OCI-LY7 (cell line): ENCODE measurements around the gene MRPS22. TPM values are rescaled to one million over a fixed set of nuclear protein-coding genes. Genes with fewer than 3 reads are reported as not detected.

Experiments
- BruUV-seq: library from RNA; stranded (reverse); fragments of 400-500 nt; replicated peaks from 2 replicates; lab custom pipeline; 2021; lab: Mats Ljungman, UMichigan
- CTCF ChIA-PET: fragments of 300-600 bp; sonication (Branson Sonifier 250); formaldehyde crosslinking; loops from one replicate; lab custom pipeline; 2022; ENCODE audit warnings: antibody characterized with exemption; ENCODE audit not compliant: unreplicated experiment; lab: Charles Lee
- POLR2A ChIA-PET: fragments of 300-600 bp; sonication (Branson Sonifier 250); formaldehyde crosslinking; loops from one replicate; lab custom pipeline; 2022; ENCODE audit warnings: antibody characterized with exemption; lab: Charles Lee
- DNase-seq: peaks from one replicate; pipeline ENCODE4 v3.0.0-alpha.2; 2015; ENCODE audit warnings: low spot score
- H2AFZ ChIP-seq: fragments of 200-600 bp; sonication (generic), shearing (Covaris generic); 2 replicates; pipeline ENCODE4 v1.6.1; 2014; ENCODE audit warnings: mild to moderate bottlenecking, antibody characterized with exemption, low read length, moderate library complexity
- H3K27ac ChIP-seq: fragments of 200-600 bp; sonication (generic); 2 replicates; pipeline ENCODE4 v1.5.1; 2014; ENCODE audit warnings: mixed run types, low read depth, mild to moderate bottlenecking, moderate library complexity, low read length, inconsistent platforms; ENCODE audit not compliant: poor library complexity, severe bottlenecking
- H3K36me3 ChIP-seq: fragments of 200-600 bp; sonication (generic); 2 replicates; pipeline ENCODE4 v1.6.1; 2014; ENCODE audit warnings: mild to moderate bottlenecking, antibody characterized with exemption, low read length, moderate library complexity, mixed read lengths; ENCODE audit not compliant: insufficient read depth
- H3K4me1 ChIP-seq: fragments of 200-600 bp; sonication (generic); 2 replicates; pipeline ENCODE4 v1.5.1; 2014; ENCODE audit warnings: mild to moderate bottlenecking, low read length; ENCODE audit not compliant: insufficient read depth, poor library complexity, severe bottlenecking
- H3K4me2 ChIP-seq: fragments of 200-600 bp; sonication (generic); 2 replicates; pipeline ENCODE4 v1.6.1; 2014; ENCODE audit warnings: mild to moderate bottlenecking, low read length
- H3K4me3 ChIP-seq: fragments of 200-600 bp; sonication (generic); 2 replicates; pipeline ENCODE4 v1.5.1; 2014; ENCODE audit warnings: mild to moderate bottlenecking, low read depth, low read length; ENCODE audit not compliant: poor library complexity, severe bottlenecking
- H3K79me2 ChIP-seq: fragments of 200-600 bp; sonication (generic); 2 replicates; pipeline ENCODE4 v1.6.1; 2016; ENCODE audit warnings: low read depth, mild to moderate bottlenecking, low read length, moderate library complexity, mixed read lengths; ENCODE audit not compliant: insufficient read depth
- H3K9me2 ChIP-seq: fragments of 200-600 bp; sonication (generic); 2 replicates; pipeline ENCODE4 v1.6.1; 2016; ENCODE audit warnings: mild to moderate bottlenecking, low read length, mixed read lengths; ENCODE audit not compliant: insufficient read depth
- H3K9me3 ChIP-seq: fragments of 200-600 bp; sonication (generic); 2 replicates; pipeline ENCODE4 v1.6.1; 2014; ENCODE audit warnings: mild to moderate bottlenecking, mixed run types, low read length, mixed read lengths
- H4K20me1 ChIP-seq: fragments of 200-600 bp; sonication (generic); 2 replicates; pipeline ENCODE4 v1.6.1; 2014; ENCODE audit warnings: mild to moderate bottlenecking, antibody characterized with exemption, low read length, moderate library complexity, mixed read lengths; ENCODE audit not compliant: insufficient read depth
- CTCF ChIP-seq: fragments of 200-600 bp; sonication (generic); conservative IDR thresholded peaks from 2 replicates; pipeline ENCODE4 v1.5.1; 2014; ENCODE audit warnings: mild to moderate bottlenecking, antibody characterized with exemption, low read length, moderate library complexity, mixed read lengths
- EZH2phosphoT487 ChIP-seq: fragments of 200-600 bp; sonication (generic); IDR thresholded peaks from 2 replicates; pipeline ENCODE4 v1.6.1; 2018; ENCODE audit warnings: low read depth, borderline replicate concordance, mild to moderate bottlenecking, mixed run types, antibody characterized with exemption, low read length, moderate library complexity, mixed read lengths
- intact Hi-C: fragments of 100-400 bp; cut with micrococcal nuclease; formaldehyde crosslinking; loops from one replicate; pipeline ENCODE4 v1.10.0; 2022; ENCODE audit not compliant: unreplicated experiment
- total RNA-seq, 2 experiments: library from RNA; depleted of rRNA in 1 of 2; stranded (reverse); fragments of >200 nt in 1 of 2; shearing (Covaris generic) in 1 of 2; gene quantifications; 2 replicates each; pipeline ENCODE4 v1.2.3, GENCODE V29; 2014 to 2022

MRPS22 gene
- total RNA-seq, 2 experiments from 2014 or later: 54.9 to 61.4 TPM

DNA sequence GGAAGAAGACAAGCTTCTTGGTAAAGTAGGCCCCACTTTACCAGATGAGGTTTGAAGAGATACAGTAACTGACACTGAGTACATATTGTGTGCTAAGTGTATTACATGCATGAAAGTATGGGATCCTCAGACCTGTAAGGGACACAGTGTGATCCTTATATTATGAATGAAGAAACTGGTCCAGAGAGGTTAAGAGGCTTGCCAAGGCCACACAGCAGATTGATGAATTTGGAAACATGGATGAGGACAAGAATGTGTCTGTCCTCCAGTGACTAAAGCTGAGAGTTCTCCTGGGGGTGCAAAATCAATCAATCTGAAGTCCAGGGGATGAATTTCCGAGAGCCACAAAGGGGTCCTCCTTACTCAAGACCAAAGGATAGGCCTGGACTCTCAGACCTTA lies 31.4 kb upstream of the MRPS22 start:
- intact Hi-C loops: no loop called here
- no peaks in the 10 kb centered on the region for H3K79me2 ChIP-seq
- no peak overlapping the region for H3K27ac ChIP-seq
- H4K20me1 ChIP-seq: no peaks in the 10 kb centered on the region
- no peak overlapping the region for H2AFZ ChIP-seq
- no peak for TF ChIP-seq CTCF
- TF ChIP-seq EZH2phosphoT487: no peak
- BruUV-seq: no TSS peak
- CTCF ChIA-PET: no interaction called here
- no peaks in the 10 kb centered on the region for H3K4me1 ChIP-seq
- no peaks in the 10 kb centered on the region for H3K9me2 ChIP-seq
- no peak overlapping the region for H3K4me3 ChIP-seq
- POLR2A ChIA-PET: no interaction called here
- no peaks in the 10 kb centered on the region for H3K36me3 ChIP-seq
- DNase-seq: no peak
- no peaks in the 10 kb centered on the region for H3K9me3 ChIP-seq
- no peak overlapping the region for H3K4me2 ChIP-seq

DNA sequence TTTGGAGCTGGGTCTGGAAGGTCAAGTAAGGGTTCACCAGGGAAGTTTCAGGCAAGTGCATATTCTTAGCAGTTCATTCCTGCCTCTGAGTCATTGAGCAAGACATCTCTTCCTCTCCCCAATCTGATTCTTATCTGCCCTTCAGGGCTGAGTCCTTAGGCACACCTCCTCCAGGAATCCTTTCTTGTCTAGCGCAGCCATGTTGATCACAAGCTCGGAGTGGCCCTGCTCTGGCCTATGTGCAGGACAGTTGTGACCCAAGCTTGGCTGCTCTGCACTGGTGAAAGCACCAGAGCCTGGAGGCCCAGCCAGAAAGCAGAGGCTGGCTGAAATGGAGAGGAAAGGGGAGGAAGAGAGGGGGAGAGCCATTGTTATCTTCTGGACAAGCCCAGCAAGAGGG lies 30.9 kb upstream of the MRPS22 start:
- TF ChIP-seq EZH2phosphoT487 (no peak), CTCF (no peak)
- no peaks in the 10 kb centered on the region for H3K4me1 ChIP-seq
- H3K79me2 ChIP-seq: no peaks in the 10 kb centered on the region
- H3K4me3 ChIP-seq: no peak overlapping the region
- no TSS peak for BruUV-seq
- H4K20me1 ChIP-seq: no peaks in the 10 kb centered on the region
- no peaks in the 10 kb centered on the region for H3K9me2 ChIP-seq
- no peaks in the 10 kb centered on the region for H3K9me3 ChIP-seq
- DNase-seq: no peak
- no peak overlapping the region for H2AFZ ChIP-seq
- no peak overlapping the region for H3K4me2 ChIP-seq
- CTCF ChIA-PET: no interaction called here
- intact Hi-C loops: no loop called here
- POLR2A ChIA-PET: no interaction called here
- H3K27ac ChIP-seq: no peak overlapping the region
- H3K36me3 ChIP-seq: no peaks in the 10 kb centered on the region

GRCh38 chr3:139313921-139314320 lies 29.9 kb upstream of the MRPS22 start:
- ChIA-PET POLR2A (no interaction called here), CTCF (no interaction called here)
- no peaks in the 10 kb centered on the region for H3K9me2 ChIP-seq
- no peak overlapping the region for H3K27ac ChIP-seq
- no TSS peak for BruUV-seq
- DNase-seq: no peak
- no peaks in the 10 kb centered on the region for H3K9me3 ChIP-seq
- H3K79me2 ChIP-seq: no peaks in the 10 kb centered on the region
- H3K36me3 ChIP-seq: no peaks in the 10 kb centered on the region
- no peak overlapping the region for H3K4me3 ChIP-seq
- no peaks in the 10 kb centered on the region for H4K20me1 ChIP-seq
- H2AFZ ChIP-seq: no peak overlapping the region
- intact Hi-C loops: no loop called here
- H3K4me2 ChIP-seq: no peak overlapping the region
- TF ChIP-seq EZH2phosphoT487 (no peak), CTCF (no peak)
- H3K4me1 ChIP-seq: no peaks in the 10 kb centered on the region
